Subcutaneous adipose tissue (tissue), 4 donors: Measurements from ENCODE around the gene MST1. TPM values are rescaled to one million over a fixed set of nuclear protein-coding genes. Genes with fewer than 3 reads are reported as not detected.

Experiments
- CTCF ChIP-seq: fragments of 450-650 bp; IDR thresholded peaks from one replicate; pipeline ENCODE4 v1.5.1; 2016; ENCODE audit warnings: low read depth, mild to moderate bottlenecking, control low read depth, antibody characterized with exemption, moderate library complexity
- total RNA-seq, 4 donors: library from RNA; depleted of rRNA; stranded (reverse); fragments of >200 nt; gene quantifications; one replicate each; pipeline ENCODE4 v1.1.0, GENCODE V29; 2016

MST1 gene
- total RNA-seq, 4 donors from 2014 or later = 2.1 to 11.5 (median 8.2) TPM

- TF ChIP-seq CTCF = no peak
These were observed 34.2 kb downstream of the MST1 start for GRCh38 chr3:49654955-49655556.

GRCh38 chr3:49654176-49654825, 35.0 kb downstream of the MST1 start:
- no peak for TF ChIP-seq CTCF

- no peak for TF ChIP-seq CTCF
These were observed 35.7 kb downstream of the MST1 start for GRCh38 chr3:49653621-49654020.

GRCh38 chr3:49652903-49653415, 36.3 kb downstream of the MST1 start:
- TF ChIP-seq CTCF = no peak

GRCh38 chr3:49652218-49652902, 36.9 kb downstream of the MST1 start:
- TF ChIP-seq CTCF = no peak

GRCh38 chr3:49650637-49651036, 38.6 kb downstream of the MST1 start:
- TF ChIP-seq CTCF = no peak

GRCh38 chr3:49650177-49650576, 39.1 kb downstream of the MST1 start:
- TF ChIP-seq CTCF = no peak
